Endothelial cell of umbilical vein (primary cell): ENCODE measurements around the gene THEMIS2. TPM values are rescaled to one million over a fixed set of nuclear protein-coding genes. Genes with fewer than 3 reads are reported as not detected.
"Not testable (repeated sequence)": the region's sequence is repeated elsewhere in the genome, so short reads cannot be mapped to it uniquely, and the experiment has no call there.

Experiments
- BruUV-seq: library from RNA; stranded (reverse); fragments of 400-500 nt; replicated peaks from 2 replicates; lab custom pipeline; 2021; lab: Mats Ljungman, UMichigan
- CTCF ChIA-PET: fragments of 300-600, 350-600 bp; sonication (Branson Sonifier 250); formaldehyde crosslinking; loops from one replicate; lab custom pipeline; 2021; ENCODE audit warnings: antibody characterized with exemption, inconsistent platforms; lab: Charles Lee
- POLR2A ChIA-PET: fragments of 300-600, 350-600 bp; sonication (Branson Sonifier 250); formaldehyde crosslinking; loops from one replicate; lab custom pipeline; 2021; ENCODE audit warnings: antibody characterized with exemption, inconsistent platforms; lab: Charles Lee
- DNase-seq: peaks from one replicate; pipeline ENCODE4 v3.0.0-alpha.2; 2011; ENCODE audit warnings: low read depth, low spot score
- FAIRE-seq: peaks from 2 replicates; lab custom pipeline; 2011; peaks lifted over from hg19 to GRCh38; lab: Jason Lieb, UNC
- H2AFZ ChIP-seq: 2 replicates; pipeline ENCODE4 v1.6.0; 2012; ENCODE audit warnings: low read depth, low read length, control low read depth, inconsistent platforms
- H3K27ac ChIP-seq: 2 replicates; pipeline ENCODE4 v1.5.1; 2011; ENCODE audit warnings: low read depth, mild to moderate bottlenecking, control low read depth, low read length, moderate library complexity; ENCODE audit not compliant: insufficient read depth
- H3K27me3 ChIP-seq, 2 experiments: 2 replicates each; pipeline versions ENCODE4 v1.6.0 to v1.6.1; 2011; ENCODE audit warnings: low read length in 2 of 2, mixed read lengths in 1 of 2; ENCODE audit not compliant: control insufficient read depth in 2 of 2, insufficient read depth in 2 of 2
- H3K36me3 ChIP-seq, 2 experiments: 2 replicates in 1 of 2; 3 replicates in 1 of 2; pipeline ENCODE4 v1.5.1; 2011; ENCODE audit warnings: low read length in 2 of 2, mild to moderate bottlenecking in 1 of 2, moderate library complexity in 1 of 2; ENCODE audit not compliant: control insufficient read depth in 2 of 2, insufficient read depth in 2 of 2; ENCODE audit errors: extremely low read depth in 1 of 2
- H3K4me1 ChIP-seq: 3 replicates; pipeline ENCODE4 v1.5.1; 2011; ENCODE audit warnings: mild to moderate bottlenecking, low read length; ENCODE audit not compliant: control insufficient read depth, insufficient read depth; ENCODE audit errors: extremely low read depth
- H3K4me2 ChIP-seq: 2 replicates; pipeline ENCODE4 v1.6.1; 2011; ENCODE audit warnings: low read length, control low read depth, mixed read lengths; ENCODE audit not compliant: insufficient read depth
- H3K4me3 ChIP-seq, 3 experiments: fragments of 200-600 bp in 1 of 3; sonication (generic), shearing (Covaris generic) in 1 of 3; replicated peaks in 1 of 3; 2 replicates each; pipeline ENCODE4 v1.5.1; 2011 to 2016; ENCODE audit warnings: control low read depth in 3 of 3, low read length in 3 of 3, mild to moderate bottlenecking in 2 of 3, inconsistent platforms in 1 of 3, low read depth in 1 of 3, moderate library complexity in 1 of 3; ENCODE audit not compliant: insufficient read depth in 1 of 3
- H3K79me2 ChIP-seq: 2 replicates; pipeline ENCODE4 v1.6.0; 2012; ENCODE audit warnings: low read length, inconsistent platforms; ENCODE audit not compliant: control insufficient read depth, insufficient read depth
- H3K9ac ChIP-seq: replicated peaks from 2 replicates; pipeline ENCODE3; 2011; ENCODE audit warnings: low read length, control low read depth; ENCODE audit not compliant: insufficient read depth; ENCODE audit errors: extremely low read depth
- H3K9me1 ChIP-seq: replicated peaks from 3 replicates; pipeline ENCODE4 v1.6.0; 2011; ENCODE audit warnings: mild to moderate bottlenecking, low read length; ENCODE audit not compliant: control insufficient read depth, insufficient read depth; ENCODE audit errors: extremely low read depth
- H3K9me3 ChIP-seq: replicated peaks from 2 replicates; pipeline ENCODE4 v1.5.1; 2012; ENCODE audit warnings: low read length, inconsistent platforms; ENCODE audit not compliant: control insufficient read depth, insufficient read depth
- H4K20me1 ChIP-seq: replicated peaks from 2 replicates; pipeline ENCODE3; 2011; ENCODE audit warnings: mild to moderate bottlenecking, low read length; ENCODE audit not compliant: control insufficient read depth, insufficient read depth; ENCODE audit errors: extremely low read depth
- CTCF ChIP-seq, 2 donors: IDR thresholded peaks; 1 replicate in 1 of 2; 2 replicates in 1 of 2; pipeline ENCODE4 v1.5.1; 2011; ENCODE audit warnings: low read length in 2 of 2, mild to moderate bottlenecking in 2 of 2, moderate library complexity in 2 of 2, control low read depth in 1 of 2, inconsistent platforms in 1 of 2, low read depth in 1 of 2; ENCODE audit not compliant: insufficient read depth in 1 of 2; ENCODE audit errors: extremely low read depth in 1 of 2
- EZH2 ChIP-seq: IDR thresholded peaks from 2 replicates; pipeline ENCODE4 v1.6.1; 2012; ENCODE audit warnings: borderline replicate concordance, low read depth, mild to moderate bottlenecking, moderate library complexity, low read length, inconsistent platforms; ENCODE audit not compliant: severe bottlenecking
- FOS ChIP-seq: IDR thresholded peaks from 2 replicates; pipeline ENCODE4 v1.6.1; 2011; ENCODE audit warnings: mild to moderate bottlenecking, low read length, moderate library complexity, borderline replicate concordance; ENCODE audit not compliant: insufficient read depth
- GATA2 ChIP-seq: IDR thresholded peaks from 2 replicates; pipeline ENCODE4 v1.7.0; 2011; ENCODE audit warnings: low read depth, mild to moderate bottlenecking, moderate library complexity, mixed read lengths, low read length; ENCODE audit not compliant: insufficient read length, insufficient read depth
- JUN ChIP-seq: IDR thresholded peaks from 2 replicates; pipeline ENCODE4 v1.6.1; 2011; ENCODE audit warnings: borderline replicate concordance, low read depth; ENCODE audit not compliant: insufficient read length, insufficient read depth
- MYC ChIP-seq: IDR thresholded peaks from one replicate; pipeline ENCODE4 v1.6.1; 2011; ENCODE audit warnings: mild to moderate bottlenecking, low read depth, low read length
- POLR2A ChIP-seq: IDR thresholded peaks from 2 replicates; pipeline ENCODE4 v1.6.1; 2012; ENCODE audit warnings: low read depth, mild to moderate bottlenecking, control low read depth, low read length
- POLR2AphosphoS5 ChIP-seq: IDR thresholded peaks from 2 replicates; pipeline ENCODE4 v1.6.1; 2012; ENCODE audit warnings: low read depth, mild to moderate bottlenecking, control low read depth, low read length, moderate library complexity; ENCODE audit not compliant: insufficient read depth
- dilution Hi-C: fragments of 300-500 bp; cut with MboI; formaldehyde crosslinking; loops from one replicate; pipeline ENCODE4 v1.15.0; 2019; ENCODE audit warnings: low sequenced_read_pairs; ENCODE audit not compliant: extremely low pct_ligation_motif_present
- intact Hi-C: fragments of 100-400 bp; cut with micrococcal nuclease; formaldehyde crosslinking; loops from one replicate; pipeline ENCODE4 v1.10.0; 2022
- polyA plus RNA-seq, 4 experiments: library from polyadenylated mRNA; depleted of rRNA in 3 of 4; stranded (reverse) in 3 of 4; unstranded in 1 of 4; fragments of >200 nt; gene quantifications; 2 replicates each; pipeline versions ENCODE4 v1.2.1 to v1.2.3, GENCODE V29; 2011 to 2012; ENCODE audit warnings: missing spikeins in 1 of 4
- total RNA-seq: library from RNA; stranded (reverse); gene quantifications from 2 replicates; pipeline ENCODE4 v1.2.3, GENCODE V29; 2021
- TF ChIP-seq, protein P1 (sequence below): IDR thresholded peaks from 2 replicates; pipeline ENCODE4 v1.6.1; 2011; ENCODE audit not compliant: insufficient read depth, insufficient read length

Gene THEMIS2
- total and polyA plus RNA-seq, 2 donors (not counting 3 experiments of a cell fraction or from before 2014, with no cell fraction given): 11.1 to 15.7 TPM

DNA sequence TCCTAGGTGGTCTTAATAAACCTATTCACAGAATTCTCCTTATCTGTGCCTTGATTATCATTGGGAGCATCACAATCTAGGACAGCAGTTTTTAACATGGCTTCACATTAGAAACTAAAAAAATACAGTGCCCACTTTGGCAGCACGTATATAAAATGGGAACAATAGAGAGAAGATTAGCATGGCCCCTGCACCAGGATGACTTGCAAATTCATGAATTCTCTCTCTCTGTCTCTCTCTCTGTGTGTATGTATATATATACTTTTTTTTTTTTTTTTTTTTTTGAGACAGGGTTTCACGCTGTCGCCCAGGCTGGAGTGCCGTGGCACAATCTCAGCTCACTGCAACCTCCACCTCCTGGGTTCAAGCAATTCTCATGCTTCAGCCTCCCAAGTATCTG is 47.9 kb upstream of the THEMIS2 start:
- FAIRE-seq: no peak
- intact Hi-C loops: no loop called here

DNA sequence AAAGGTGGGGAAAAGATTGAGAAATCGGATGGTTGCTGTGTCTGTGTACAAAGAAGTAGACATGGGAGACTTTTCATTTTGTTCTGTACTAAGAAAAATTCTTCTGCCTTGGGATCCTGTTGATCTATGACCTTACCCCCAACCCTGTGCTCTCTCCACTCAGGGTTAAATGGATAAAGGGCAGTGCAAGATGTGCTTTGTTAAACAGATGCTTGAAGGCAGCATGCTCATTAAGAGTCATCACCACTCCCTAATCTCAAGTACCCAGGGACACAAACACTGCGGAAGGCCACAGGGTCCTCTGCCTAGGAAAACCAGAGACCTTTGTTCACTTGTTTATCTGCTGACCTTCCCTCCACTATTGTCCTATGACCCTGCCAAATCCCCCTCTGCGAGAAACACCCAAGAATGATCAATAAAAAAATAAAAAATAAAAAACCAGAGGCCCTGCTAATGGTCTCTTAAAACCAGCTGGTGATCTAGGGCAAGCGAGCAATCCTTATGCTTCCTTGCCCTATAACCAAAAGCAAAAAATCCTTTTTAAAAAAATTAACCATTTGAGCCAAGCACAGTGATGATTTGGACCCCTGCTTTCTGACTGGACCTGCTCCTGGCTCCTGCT is 42.9 kb upstream of the THEMIS2 start:
- H3K9ac ChIP-seq, CTCF ChIA-PET: not testable (repeated sequence)

More for the DNA sequence above, 47.9 kb upstream of the THEMIS2 start:
- dilution Hi-C loops: no loop called here
- DNase-seq: no peak
- Histone ChIP-seq H3K4me2 (no peak overlapping the region), H3K27ac (no peak overlapping the region), H3K9me1 (no peaks in the 10 kb centered on the region), H3K4me1 (no peaks in the 10 kb centered on the region), H4K20me1 (no peaks in the 10 kb centered on the region), H3K9ac (no peak overlapping the region), H3K27me3 (no peaks in the 10 kb centered on the region), H3K79me2 (no peaks in the 10 kb centered on the region), H2AFZ (no peak overlapping the region), H3K36me3 (peaks cover 5 to 8% of the 10 kb centered on the region in 2 experiments), H3K4me3 (no peak overlapping the region), H3K9me3 (no peaks in the 10 kb centered on the region)
- CTCF ChIA-PET: no interaction called here
- POLR2A ChIA-PET: no interaction called here
- no peak for TF ChIP-seq POLR2A
- no peak for TF ChIP-seq POLR2AphosphoS5
- TF ChIP-seq, protein P1, sequence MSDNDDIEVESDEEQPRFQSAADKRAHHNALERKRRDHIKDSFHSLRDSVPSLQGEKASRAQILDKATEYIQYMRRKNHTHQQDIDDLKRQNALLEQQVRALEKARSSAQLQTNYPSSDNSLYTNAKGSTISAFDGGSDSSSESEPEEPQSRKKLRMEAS: no peak
- TF ChIP-seq FOS: no peak
- no peak for TF ChIP-seq CTCF (IDR thresholded peaks at IDR 0.05; ENCODE audit: extremely low read depth in 1 of 2, insufficient read depth in 1 of 2, low read depth in 1 of 2, low read length in 2 of 2)
- no peak for TF ChIP-seq MYC
- TF ChIP-seq JUN: no peak
- no peak for TF ChIP-seq EZH2
- no peak for TF ChIP-seq GATA2
- BruUV-seq: no TSS peak

More for the DNA sequence above, 42.9 kb upstream of the THEMIS2 start:
- FAIRE-seq, DNase-seq, H3K4me2 ChIP-seq, H3K27me3 ChIP-seq, intact Hi-C loops, H3K9me1 ChIP-seq, H4K20me1 ChIP-seq, BruUV-seq, H2AFZ ChIP-seq, H3K9me3 ChIP-seq, H3K27ac ChIP-seq, POLR2A ChIA-PET, H3K36me3 ChIP-seq, dilution Hi-C loops: not testable (repeated sequence)
- Histone ChIP-seq H3K4me1 (peaks cover 19% of the 10 kb centered on the region), H3K4me3 (peak overlapping the region in 1 of 3 experiments; percentile 93), H3K79me2 (peaks cover 37% of the 10 kb centered on the region)
